Measurements from ENCODE around the gene TRIM29.

GRCh38 chr11:120142441-120143100 lies 4.7 kb upstream of the TRIM29 start:
- no peak for TF ChIP-seq CHD1 (IDR thresholded peaks at IDR 0.05; ENCODE audit: low read depth, low read length)
- TF ChIP-seq FOXK2 (IDR thresholded peaks at IDR 0.05): no peak
- TF ChIP-seq CEBPB (IDR thresholded peaks at IDR 0.05; ENCODE audit: borderline replicate concordance in 1 of 2, low read depth in 2 of 2, low read length in 2 of 2): no peak
- TF ChIP-seq JUNB (IDR thresholded peaks at IDR 0.05): no peak
- TF ChIP-seq EZH2 (IDR thresholded peaks at IDR 0.05; ENCODE audit: borderline replicate concordance, control insufficient read depth, low read depth, low read length): no peak
- TF ChIP-seq SUZ12 (IDR thresholded peaks at IDR 0.05; ENCODE audit: unreplicated experiment): no peak
- no peak for TF ChIP-seq HDAC2 (IDR thresholded peaks at IDR 0.05)
- no peak for TF ChIP-seq SIX5 (IDR thresholded peaks at IDR 0.05; ENCODE audit: low read depth, low read length, severe bottlenecking)
- TF ChIP-seq SPI1 (IDR thresholded peaks at IDR 0.05; ENCODE audit: borderline replicate concordance, insufficient read depth, low read depth, low read length): no peak
- no peak for TF ChIP-seq MAX (IDR thresholded peaks at IDR 0.05; ENCODE audit: low read depth, low read length)
- no peak for TF ChIP-seq CTCF (IDR thresholded peaks at IDR 0.05 in 2 of 3, conservative IDR thresholded peaks at IDR 0.05 in 1 of 3; ENCODE audit: control insufficient read depth in 2 of 3, extremely low read depth in 1 of 3, insufficient read depth in 1 of 3, low read depth in 3 of 3, low read length in 3 of 3)
- no peak for TF ChIP-seq RELA (IDR thresholded peaks at IDR 0.05; ENCODE audit: borderline replicate concordance, partially characterized antibody)
- TF ChIP-seq TAF1 (IDR thresholded peaks at IDR 0.05; ENCODE audit: borderline replicate concordance, low read depth, low read length): no peak
- no peak for TF ChIP-seq CBX3 (IDR thresholded peaks at IDR 0.05; ENCODE audit: borderline replicate concordance, low read depth)
